Activated naive CD4-positive, alpha-beta T cell treated with anti-CD3 and anti-CD28 coated beads, Interleukin-2, amount 50 U/mL, for 16 hours (primary cell): ENCODE data around the gene DPP10.
A peak's percentile ranks its signal among the peaks of the same experiment; 100 is the strongest.

Experiments
- DNase-seq: peaks from one replicate; pipeline ENCODE4 v3.0.0-alpha.2; 2020

DPP10 gene

DNA sequence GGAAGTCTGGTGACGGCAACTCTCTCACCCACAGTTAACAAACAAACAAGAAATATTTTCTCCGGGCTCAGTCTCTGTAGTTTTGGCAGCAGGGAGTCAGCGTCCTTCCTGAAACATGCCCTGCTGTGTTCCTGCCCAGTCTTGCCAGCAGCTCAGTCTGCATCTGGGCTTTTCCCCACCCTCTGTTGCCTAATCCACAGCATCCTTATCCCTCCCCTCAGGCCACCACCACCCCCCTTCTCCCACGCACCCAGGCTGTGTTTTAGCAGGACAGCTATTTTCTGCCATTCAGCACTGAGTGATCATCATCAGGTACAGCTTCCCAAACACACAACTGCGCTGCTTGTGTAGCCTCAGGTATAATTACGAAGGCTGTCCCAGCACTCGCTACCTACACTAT lies 168.2 kb downstream of the DPP10 start:
- no peak for DNase-seq

DNA sequence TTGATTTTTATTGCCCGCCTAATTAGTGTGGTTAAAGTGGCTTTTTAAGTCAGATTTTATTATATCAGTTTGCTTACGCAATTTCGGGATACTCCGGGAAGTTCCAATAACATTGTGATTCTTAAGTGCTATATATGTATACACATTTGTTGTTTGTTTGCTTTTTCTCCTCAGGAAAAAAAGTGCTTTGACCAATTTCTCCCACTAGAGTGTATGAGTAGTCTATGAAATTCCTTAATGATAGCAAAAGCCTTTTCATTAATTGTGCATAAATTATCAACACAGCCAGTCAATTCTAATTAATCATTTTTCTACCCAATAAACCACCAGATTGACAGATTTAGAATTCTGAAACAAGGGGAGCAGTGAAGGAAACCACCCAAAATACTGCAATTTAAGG lies 172.2 kb downstream of the DPP10 start:
- no peak for DNase-seq

DNA sequence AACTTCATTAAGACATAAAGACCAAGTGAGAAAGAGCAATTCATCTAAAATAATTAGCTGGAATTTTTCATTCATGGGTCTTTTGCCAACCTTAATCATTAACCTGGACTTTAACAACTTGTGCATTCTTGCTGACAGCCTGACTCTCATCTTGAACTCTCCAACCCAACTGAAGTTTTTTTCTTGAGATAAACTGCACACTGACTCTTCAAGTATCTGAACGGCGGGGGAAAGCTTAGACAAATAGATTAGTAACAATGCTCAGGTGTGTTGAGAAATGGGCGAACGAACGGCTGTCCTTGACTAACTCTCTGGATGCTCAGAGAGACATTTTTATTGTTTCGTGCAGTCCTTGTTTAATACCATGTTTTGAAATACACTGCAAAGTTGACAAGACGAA lies 186.0 kb downstream of the DPP10 start:
- no peak for DNase-seq

DNA sequence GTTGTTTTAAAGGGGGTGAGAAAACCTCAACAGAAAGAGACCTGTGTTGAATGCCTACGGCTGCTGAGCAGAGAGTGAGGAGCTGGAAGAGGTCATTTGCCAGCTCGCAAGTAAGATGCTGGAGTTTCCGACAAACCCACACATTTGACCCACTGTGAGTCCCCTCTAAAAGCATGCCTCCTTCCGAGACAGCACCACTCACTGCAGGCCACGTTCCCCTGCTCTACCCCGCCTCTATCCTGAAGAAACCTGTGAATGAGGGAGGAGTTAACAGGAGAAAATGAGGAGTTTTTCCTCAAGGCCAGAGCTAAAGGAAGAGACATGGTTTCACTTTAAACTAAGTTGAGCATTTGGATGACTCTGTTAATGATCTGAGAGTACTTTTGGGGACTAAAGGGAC lies 188.7 kb downstream of the DPP10 start:
- DNase-seq: no peak

DNA sequence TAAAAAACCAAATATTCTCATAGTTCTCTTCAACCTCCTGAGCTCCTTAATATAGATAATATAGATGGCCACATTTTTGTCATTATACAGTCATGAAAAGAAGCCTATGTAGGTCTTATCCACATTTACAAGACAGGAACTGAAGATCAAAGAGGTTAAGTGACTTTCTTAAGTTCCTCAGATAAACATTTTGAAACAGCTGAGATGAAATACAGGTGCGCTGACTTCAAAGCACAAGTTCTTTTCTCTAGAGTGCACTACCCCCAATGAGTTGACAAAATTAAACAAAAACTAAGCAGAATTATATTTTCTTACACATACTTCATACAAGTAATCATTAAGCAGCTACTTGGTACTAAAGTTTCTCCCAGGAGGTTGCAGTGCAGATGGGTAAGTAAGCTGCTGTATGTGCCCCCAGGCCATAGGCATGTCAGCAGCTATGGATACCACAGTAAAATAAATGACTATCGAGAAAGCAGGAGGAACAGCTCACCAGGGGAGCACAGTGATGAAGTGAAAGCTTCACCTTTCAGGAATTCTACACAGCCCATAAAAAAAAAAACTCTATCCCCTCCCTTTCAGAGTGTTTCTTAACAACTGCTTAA lies 199.8 kb downstream of the DPP10 start:
- no peak for DNase-seq

DNA sequence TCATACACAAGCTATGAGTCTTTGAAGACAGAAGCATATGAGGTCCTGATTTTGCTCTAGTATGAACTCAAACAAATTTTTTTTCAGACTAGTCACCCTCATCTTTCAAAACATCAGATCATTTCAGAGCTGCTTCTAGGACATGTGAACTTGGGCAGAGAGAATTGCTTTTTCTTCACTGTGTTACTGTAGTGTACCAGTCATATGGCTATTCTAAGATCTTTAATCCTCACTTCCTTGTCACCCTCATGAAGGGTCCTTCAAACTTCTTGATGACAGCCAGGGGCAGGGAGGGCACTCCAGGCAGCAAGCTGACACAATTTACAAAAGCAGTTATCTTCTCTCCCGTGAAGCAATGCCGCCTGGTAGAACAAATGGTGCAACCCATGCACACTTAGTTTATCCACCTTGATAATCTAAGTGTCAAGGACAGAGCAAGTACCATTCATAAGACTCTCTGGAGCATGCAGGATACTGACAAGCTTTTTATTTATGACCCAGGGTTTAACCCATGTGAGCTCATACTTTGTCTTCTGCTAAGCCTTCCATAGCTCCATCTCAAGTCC lies 200.6 kb downstream of the DPP10 start:
- no peak for DNase-seq

DNA sequence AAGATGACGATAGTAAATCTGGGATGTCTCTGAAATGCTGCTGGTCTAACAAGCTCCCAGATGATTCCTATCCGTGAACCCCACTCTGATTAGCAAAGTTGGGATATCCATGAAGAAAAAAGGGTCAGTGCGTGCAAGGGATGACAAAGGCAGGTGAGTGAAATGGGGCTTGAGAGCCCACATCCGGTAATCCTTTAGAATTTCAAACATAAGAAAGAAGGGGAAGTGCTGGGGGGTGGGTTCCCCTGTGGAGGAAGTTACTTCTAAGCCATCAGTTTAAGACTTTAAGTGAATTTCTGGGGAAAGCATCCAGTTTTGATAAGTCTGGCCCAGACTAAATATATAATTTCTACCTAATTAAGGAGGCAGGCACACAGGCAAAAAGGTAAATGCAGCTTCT lies 209.5 kb downstream of the DPP10 start:
- no peak for DNase-seq

DNA sequence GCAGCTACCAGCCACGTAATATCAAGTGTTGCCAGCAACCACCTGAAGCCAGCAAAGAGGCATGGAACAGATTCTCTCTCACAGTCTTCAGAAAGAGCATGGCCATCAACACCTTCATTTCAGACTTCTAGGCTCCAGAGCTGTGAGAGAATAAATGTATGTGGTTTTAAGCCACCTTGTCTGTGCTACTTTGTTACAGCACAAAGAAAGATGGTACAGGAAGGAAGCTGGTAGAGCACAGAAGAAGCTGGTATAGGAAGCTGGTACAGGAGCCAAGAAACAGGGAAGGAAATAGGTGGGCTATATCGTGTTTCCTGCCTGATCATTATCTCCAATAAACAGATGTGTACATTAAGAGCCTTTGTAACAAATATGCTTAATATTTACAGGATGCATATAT lies 217.4 kb downstream of the DPP10 start:
- no peak for DNase-seq

DNA sequence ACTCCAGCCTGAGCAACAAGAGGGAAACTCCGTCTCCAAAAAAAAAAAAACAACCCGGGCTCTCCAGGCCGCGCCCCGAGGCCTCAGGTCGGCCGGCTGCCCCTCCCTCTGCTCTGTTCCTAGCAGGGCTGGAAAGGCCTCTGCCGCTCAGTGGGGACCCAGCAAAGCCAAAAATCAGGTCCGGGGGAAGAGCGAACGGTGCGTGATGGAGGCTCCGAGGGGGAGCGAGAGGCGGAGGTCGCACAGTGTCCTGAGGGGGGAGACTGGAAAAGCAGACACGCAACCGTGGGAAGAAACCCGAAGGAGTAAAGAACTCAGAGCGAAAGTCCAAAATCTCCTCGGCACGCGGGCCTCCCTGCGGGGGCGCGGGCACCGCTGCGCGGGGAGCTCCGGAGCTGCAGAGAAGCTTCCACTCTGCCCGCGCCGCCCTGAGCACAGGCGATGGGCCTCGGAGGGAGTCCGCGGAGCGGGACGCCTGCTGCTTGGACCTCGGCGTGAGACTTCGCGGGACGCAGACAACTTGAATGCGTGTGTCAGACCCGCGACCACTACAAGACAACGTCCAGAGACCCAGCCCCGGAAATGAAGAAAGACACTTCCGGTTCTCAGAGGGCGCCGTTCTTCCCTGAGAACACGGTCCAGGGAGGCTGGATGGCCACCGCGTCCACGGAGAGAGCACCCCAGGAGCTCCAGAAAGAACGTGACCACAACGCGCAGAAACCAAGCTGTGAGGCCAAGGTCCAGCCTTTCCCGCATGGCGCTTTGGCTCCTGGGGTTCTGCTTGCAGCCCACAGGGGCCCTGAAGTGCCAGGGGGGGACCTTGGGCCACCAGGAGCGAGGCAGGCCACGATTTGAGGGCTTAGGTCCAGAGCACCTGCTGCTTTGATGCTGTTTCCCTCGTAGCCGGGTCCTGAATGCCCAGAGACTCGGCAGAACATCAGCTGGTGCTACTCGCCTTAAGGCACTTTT lies 219.8 kb downstream of the DPP10 start:
- DNase-seq: peak; percentile 15

DNA sequence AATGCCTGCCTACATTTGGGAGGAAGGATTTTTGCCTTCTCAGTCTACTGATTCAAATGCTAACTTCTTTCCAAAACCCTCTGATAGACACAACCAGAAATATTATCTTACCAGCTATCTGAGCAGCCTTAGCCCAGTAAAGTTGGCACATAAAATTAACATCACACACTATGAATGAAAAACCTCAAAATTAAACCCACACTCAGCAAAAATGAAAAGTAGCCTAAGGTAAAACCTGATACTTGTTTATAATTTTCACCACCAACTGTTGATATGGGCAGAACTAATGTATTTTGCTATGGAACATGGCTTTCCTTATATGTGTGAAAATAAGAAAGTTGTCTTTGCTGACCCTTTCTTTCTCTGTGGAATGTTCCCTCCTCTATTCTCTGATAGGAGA lies 226.0 kb downstream of the DPP10 start:
- no peak for DNase-seq

DNA sequence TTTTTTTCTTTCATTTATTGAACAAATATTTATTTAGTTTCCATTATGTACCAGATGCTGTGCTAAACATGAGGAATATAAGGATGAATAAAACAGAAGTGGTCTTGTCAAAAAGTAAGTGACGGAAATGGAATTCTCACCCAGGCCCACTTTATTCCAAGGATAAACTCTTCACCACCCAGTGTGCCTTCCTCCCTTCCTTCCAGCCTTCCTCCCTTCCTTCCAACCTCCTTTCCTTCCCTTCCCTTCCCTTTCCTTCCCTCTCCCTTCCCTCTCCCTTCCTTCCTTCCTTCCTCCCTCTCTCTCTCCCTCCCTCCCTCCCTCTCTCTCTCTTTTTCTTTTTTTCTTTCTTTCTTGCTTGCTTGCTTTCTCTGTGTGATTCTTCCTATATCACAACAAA lies 240.8 kb downstream of the DPP10 start:
- DNase-seq: no peak

DNA sequence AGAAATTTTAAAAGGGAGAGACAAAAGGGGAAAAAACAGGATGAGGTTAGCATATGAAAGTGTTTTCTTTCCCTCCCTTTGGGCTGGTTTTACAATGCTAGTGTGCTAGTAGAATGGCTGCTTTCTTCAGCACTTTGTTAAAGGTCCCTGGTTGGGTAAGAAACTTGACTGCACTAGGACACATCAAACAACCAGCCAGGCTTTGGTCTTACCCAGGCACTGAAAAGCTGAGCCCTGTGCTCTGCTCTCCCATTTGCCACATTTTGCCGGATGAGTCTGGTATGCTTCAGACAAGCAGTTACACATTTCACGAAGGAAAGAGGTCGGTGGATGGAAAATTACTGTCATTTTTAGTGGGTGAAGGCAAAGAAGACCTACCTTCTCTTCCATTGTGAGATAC lies 242.0 kb downstream of the DPP10 start:
- DNase-seq: peak; percentile 12

DNA sequence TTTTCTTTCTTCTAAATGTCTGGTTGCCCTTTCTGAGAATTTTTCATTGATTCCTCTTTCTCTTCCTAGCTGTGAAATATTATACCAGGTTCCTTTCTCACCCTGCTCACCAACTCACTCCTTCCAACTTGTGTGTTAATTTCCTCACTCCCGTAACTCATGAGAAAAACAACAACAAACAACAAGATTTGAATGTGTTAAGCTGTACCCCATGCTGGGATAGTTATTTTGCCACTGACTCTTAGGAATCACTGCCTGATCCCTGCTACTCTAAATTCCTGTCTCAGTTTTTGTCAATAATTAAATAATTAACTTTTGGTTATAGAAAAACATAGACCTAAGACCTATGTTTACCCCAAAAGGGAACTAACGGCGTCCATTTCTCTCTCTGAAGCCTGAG lies 242.7 kb downstream of the DPP10 start:
- DNase-seq: no peak

DNA sequence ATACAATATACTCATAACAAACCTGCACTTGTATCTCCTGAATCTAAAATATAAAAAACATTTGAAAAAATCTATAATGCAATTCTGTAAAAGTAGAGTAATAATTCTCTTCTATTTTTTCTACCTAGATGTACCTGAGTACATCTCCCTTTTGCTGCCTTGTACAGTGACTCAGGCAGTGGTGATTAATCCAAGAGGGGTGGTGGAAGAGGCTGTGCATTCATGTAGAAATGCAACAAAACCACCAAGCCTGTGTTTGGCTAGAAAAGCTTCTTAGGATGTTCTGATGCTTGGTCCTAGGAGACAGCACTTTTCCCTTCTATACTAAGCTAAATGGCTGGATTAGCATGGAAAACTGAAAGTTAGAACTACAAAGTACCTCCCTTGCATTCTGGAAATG lies 245.8 kb downstream of the DPP10 start:
- no peak for DNase-seq

DNA sequence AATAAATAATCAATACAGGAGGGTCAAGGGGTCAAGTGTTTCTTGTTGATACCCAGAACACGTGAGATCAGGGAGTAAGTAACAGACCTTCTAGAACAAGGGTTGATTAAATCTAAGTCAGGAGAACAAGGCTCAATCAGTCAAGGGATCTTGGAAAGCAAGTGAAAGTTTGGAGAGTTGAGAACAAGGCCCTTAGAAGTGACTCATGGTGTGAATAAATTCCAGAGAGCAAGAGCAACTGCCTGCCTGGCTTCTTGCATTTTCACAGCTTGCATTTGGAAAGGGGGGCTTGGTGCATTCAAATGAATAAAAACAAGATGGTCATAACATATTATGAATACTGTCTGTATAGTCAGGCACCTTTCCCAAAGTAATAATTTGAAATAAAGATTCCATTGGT lies 256.1 kb downstream of the DPP10 start:
- DNase-seq: no peak

DNA sequence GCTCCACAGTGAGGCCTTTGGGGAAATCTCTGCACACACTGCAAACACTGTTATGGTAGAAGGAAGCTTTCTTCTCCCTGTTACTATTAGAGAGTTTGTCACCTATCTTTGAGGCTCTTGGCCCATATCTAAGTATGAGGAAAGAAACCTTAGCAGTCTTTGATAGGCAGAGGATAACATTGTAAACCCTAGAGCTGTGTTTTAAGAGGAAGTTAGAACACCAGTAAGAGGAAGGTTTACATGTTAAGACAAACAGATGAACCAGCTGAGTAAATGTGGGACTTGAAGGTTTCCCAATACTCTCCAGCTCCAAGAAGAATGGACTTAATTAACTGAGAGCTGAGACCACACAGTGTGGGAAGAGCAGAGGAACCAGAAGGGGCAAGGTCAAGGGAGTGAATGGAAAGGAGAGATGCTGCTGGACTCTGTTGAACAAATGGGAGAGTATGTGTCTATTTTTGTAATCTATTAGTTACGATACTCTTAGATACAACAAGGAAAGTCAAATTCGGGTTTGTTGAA lies 257.0 kb downstream of the DPP10 start:
- no peak for DNase-seq

DNA sequence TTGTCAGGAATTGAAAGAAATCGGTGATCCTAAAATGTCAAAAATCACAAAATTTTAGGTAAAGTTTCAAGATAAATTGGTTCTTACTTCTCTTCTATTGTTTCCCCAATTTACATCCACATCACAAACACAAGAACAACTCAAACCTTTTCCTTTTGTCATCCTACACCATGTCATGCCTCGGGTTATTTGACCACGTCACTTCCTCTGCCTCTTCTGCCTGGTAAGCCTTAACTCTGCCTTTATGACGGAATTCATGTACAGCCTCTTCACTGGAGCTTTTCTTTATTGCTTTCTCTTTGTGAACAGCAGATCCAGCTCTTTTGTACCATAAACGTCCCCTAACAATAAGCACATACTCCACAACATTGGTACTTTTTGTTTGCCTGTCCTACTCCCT lies 258.0 kb downstream of the DPP10 start:
- no peak for DNase-seq

DNA sequence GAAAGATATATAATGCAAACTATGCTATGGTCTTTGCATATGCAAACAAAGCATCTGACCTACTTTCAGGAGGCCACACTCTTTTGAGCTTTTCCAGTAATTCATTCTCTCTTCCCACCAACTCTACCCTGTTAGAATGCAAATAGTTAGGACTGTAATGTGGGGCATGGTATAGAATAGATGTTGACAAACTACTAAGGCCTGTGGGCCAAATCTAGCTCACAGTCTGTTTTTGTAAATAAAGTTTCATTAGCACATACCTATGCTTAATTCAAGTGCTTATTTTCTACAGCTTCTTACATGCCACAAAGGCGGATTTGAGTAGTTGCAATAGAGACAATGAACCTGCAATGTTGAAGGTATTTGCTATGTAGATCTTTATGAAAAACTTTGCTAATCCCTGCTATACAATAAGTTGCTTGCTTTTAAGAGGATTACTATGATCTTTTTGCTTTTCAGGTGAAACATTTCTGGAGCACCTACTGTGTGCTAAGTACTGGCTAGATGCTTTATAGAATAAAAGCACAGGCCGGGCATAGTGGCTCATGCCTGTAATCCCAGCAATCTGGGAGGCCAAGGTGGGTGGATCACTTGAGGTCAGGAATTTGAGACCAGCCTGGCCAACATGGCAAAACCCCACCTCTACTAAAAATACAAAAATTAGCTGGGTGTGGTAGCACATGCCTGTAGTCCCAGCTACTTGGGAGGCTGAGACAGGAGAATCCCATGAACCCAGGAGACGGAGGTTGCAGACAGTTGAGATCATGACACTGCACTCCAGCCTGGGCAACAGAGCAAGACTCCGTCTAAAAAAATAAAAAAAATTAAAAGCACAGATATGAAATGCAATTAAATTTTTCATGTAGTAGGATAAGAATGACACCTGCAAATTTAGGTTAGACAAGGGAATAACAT lies 267.8 kb downstream of the DPP10 start:
- no peak for DNase-seq

DNA sequence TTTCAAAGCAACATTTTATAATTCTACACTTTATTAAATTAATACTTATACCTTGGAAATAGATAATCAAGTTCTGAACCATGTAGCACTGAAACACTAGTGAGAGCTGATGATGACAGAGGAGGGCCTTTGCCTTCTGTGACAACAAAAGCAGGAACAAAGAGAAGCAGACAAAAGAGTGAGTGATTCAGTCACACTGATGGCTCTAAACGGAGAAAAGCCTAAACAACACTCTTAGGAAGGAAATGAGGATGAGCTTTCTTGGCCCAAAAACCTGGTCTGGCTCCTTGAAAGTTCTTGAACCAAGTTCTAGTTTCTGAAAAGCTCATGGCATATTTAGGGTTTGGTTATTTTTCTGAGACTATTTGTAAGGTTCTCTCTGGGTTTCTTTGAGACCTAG lies 271.9 kb downstream of the DPP10 start:
- no peak for DNase-seq

DNA sequence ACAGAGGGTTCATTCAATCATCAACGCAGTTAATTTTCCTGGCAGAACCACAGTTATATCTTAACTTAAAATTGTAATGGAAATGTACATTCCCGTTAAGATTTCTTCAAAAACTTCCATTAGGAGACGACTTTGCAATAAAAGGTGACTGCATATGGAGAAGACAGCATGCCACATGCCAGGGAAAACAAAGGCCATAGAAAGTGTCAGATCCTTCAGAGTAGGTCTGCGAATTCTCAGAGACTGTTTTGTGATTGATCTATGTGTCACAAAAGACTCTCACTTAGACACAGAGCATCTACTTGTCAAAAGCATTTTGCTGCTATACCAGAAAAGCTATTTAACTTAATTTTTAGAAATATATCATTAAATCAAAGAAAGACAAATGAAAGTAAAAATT lies 274.6 kb downstream of the DPP10 start:
- DNase-seq: no peak

DNA sequence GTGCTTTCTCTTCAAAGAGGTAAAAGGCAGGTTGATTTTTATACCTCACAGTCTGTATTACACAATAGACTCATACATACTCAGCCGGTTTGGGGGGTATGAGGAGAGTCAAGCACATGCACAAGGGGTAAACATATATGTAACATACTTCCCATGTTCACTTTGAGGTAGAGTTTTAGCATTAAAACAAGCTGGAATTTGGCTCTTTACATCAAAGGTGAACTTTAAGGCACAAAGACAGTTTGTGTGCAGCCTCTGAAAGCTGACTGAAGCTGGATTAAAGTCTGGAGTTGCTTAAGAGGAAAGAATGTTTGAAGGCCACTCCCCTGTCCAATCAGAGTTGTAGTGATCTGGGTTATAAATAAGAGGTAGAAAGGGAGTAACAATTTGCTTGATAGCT lies 282.0 kb downstream of the DPP10 start:
- DNase-seq: no peak

DNA sequence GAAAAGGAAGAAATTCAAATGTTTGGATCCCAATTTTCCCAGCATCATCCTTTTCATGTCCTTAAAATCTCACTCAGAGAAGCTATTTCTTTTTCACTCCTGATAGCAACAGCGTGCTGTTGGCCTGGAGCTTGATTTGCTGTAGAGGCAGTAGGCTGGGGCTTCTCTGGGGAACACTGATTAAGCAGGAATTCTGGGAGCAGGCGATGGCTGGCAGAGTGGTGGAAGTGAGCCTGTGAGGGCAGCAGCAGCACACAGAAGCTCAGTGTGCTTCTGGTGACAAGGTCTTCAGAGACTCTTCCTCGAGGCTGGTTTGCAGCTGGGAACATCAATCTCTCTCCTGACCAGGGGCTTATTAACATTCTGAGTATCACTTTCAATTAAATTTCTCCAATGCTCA lies 284.6 kb downstream of the DPP10 start:
- DNase-seq: no peak

DNA sequence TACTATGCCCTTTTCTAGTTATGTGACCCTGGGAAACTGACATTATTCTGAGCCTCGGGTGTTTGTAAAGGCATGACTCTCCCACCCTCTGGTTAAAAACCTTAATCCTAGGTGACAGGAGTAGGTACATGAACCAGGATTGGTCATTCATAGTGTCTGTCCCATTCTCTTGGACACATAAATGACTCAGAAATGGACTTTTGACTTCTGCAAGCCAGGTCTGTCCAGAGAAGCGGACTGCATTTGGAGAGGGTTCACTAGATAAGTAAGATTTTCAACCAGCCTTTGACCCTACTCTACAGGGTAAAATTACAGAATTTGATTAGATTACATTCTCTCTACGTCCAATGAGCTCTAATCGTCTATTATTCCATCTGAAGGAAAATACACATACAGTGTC lies 285.9 kb downstream of the DPP10 start:
- DNase-seq: no peak
